ENCODE data around the gene GAD2. TPM values are rescaled to one million over a fixed set of nuclear protein-coding genes. Genes with fewer than 3 reads are reported as not detected.

Gene GAD2
- total RNA-seq, 4 donors from 2014 or later: not detected

DNA sequence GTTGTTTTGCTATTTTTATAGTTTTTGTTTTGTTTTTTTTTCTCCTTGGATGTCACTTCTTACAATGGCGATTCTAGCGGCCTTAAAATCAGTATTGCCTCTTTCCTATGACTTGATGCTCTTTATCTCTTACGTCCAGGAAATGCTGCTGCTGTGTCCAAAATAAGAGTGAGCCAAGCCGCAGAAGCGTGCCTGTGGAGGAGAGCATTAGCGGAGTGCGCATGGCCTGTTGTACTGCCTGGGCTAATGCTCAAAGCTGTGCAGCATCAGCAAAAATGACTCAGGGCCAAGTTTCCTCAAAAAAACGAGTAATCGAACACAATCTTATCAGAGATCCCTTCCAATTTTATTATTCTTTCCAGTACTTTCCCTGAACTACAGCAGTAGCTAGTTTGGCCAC lies 18.5 kb upstream of the GAD2 start:
- TF ChIP-seq CTCF (IDR thresholded peaks at IDR 0.05; ENCODE audit: low read depth): no peak

GRCh38 chr10:26199841-26200240 lies 16.7 kb upstream of the GAD2 start:
- TF ChIP-seq CTCF (IDR thresholded peaks at IDR 0.05; ENCODE audit: low read depth): no peak

DNA sequence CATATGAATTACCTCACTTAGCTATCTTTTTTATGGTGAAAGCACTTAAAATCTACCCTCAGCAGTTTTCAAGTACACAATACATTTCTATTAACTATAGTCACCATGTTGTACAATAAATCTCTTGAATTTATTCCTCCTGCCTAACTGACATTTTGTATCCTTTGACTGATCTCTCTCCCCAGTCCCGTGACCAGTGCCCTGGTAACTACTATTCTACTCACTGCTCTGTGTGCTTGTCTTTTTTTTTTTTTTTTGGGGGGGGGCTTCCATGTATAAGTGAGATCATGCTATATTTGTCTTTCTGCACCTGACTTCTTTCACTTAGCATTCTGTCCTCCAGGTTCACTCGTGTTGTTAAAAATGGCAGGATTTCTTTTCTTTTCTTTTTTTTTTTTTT lies 11.4 kb upstream of the GAD2 start:
- no peak for TF ChIP-seq CTCF (IDR thresholded peaks at IDR 0.05; ENCODE audit: low read depth)

GRCh38 chr10:26211781-26212444 lies 4.7 kb upstream of the GAD2 start:
- no peak for TF ChIP-seq CTCF (IDR thresholded peaks at IDR 0.05; ENCODE audit: low read depth)

GRCh38 chr10:26212511-26212910 lies 4.1 kb upstream of the GAD2 start:
- no peak for TF ChIP-seq CTCF (IDR thresholded peaks at IDR 0.05; ENCODE audit: low read depth)

DNA sequence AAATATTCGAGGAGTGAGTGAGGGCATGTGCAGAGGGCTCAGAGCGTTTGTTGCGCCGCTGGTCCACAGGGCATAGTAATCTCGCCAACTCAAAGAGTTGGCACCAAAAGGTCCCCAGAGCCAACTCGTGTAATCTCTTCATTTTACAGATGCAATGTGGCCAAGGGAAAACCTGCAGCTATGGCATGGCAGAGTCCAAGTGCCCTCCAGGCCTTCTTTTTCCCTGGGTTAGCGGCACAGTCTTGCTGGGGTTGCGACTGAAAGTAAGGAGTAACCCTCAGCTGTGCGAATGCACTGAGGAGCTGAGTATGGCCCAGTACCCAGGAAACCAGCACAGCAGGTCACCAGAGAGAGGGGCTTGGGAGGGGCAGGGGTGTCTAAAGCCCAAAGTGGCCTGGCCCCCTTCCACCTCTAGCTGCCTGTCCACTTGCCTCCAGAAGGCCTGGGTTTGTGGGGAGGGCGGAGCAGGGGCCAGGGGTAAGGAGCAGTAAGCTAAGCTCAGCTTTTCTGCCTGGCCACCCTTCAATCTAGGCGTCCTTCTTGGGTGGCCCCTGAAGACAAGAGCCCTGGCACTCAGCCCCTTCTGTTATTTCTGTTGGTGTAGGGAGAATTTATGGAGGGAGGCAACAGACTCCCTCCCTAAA lies 3.3 kb upstream of the GAD2 start:
- TF ChIP-seq CTCF (IDR thresholded peaks at IDR 0.05; ENCODE audit: low read depth): no peak

GRCh38 chr10:26214004-26214403 lies 2.6 kb upstream of the GAD2 start:
- no peak for TF ChIP-seq CTCF (IDR thresholded peaks at IDR 0.05; ENCODE audit: low read depth)
